Measurements from ENCODE around the gene PDE5A.
"Not testable (repeated sequence)": the region's sequence is repeated elsewhere in the genome, so short reads cannot be mapped to it uniquely, and the experiment has no call there.

Gene PDE5A

GRCh38 chr4:119477412-119478053 is 151.1 kb downstream of the PDE5A start:
- DNase-seq (ENCODE audit: low read depth, low spot score), result peak; percentile 14

- DNase-seq (ENCODE audit: low read depth, low spot score), result no peak
Observed at GRCh38 chr4:119471259-119471658, 157.3 kb downstream of the PDE5A start.

GRCh38 chr4:119470737-119471063 is 157.9 kb downstream of the PDE5A start:
- DNase-seq (ENCODE audit: low read depth, low spot score), result not testable (repeated sequence)

- DNase-seq (ENCODE audit: low read depth, low spot score), result peak; percentile 54
Observed at GRCh38 chr4:119470021-119470736, 158.4 kb downstream of the PDE5A start.

- peak; percentile 11 for DNase-seq (ENCODE audit: low read depth, low spot score)
Observed at GRCh38 chr4:119469039-119469438, 159.6 kb downstream of the PDE5A start.

GRCh38 chr4:119462733-119463132 is 165.9 kb downstream of the PDE5A start:
- DNase-seq (ENCODE audit: low read depth, low spot score), result peak; percentile 20

GRCh38 chr4:119455734-119456133 is 172.9 kb downstream of the PDE5A start:
- peak; percentile 31 for DNase-seq (ENCODE audit: low read depth, low spot score)

GRCh38 chr4:119454491-119455270 is 173.9 kb downstream of the PDE5A start:
- peak; percentile 99 for DNase-seq (ENCODE audit: low read depth, low spot score)

- DNase-seq (ENCODE audit: low read depth, low spot score), result not testable (repeated sequence)
Observed at GRCh38 chr4:119454151-119454490, 174.5 kb downstream of the PDE5A start.

GRCh38 chr4:119453286-119453685 is 175.3 kb downstream of the PDE5A start:
- not testable (repeated sequence) for DNase-seq (ENCODE audit: low read depth, low spot score)

- not testable (repeated sequence) for DNase-seq (ENCODE audit: low read depth, low spot score)
Observed at GRCh38 chr4:119449851-119450250, 178.8 kb downstream of the PDE5A start.
